HEK293 (cell line): ENCODE data around the gene TMEM135.

Experiments used
- CTCF ChIA-PET: fragments of 350-600 bp; formaldehyde crosslinking; extraction: SDS; loops from one replicate; lab custom pipeline; 2021; ENCODE audit warnings: antibody characterized with exemption; lab: Yijun Ruan, JAX
- POLR2A ChIA-PET: fragments of 300-600 bp; formaldehyde crosslinking; extraction: SDS; loops from one replicate; lab custom pipeline; 2020; ENCODE audit warnings: antibody characterized with exemption, inconsistent platforms; lab: Yijun Ruan, JAX
- H3K27ac ChIP-seq: fragments of 200-500 bp; sonication (Bioruptor generic); 2 replicates; pipeline ENCODE4 v1.5.1; 2014; ENCODE audit warnings: low read depth, low read length, control low read depth, inconsistent platforms; ENCODE audit errors: extremely low read depth
- H3K36me3 ChIP-seq, 2 experiments: fragments of 200-500 bp in 1 of 2; sonication (Bioruptor generic) in 1 of 2; 1 replicate in 1 of 2; 2 replicates in 1 of 2; pipeline ENCODE4 v1.5.1; 2014 to 2017; ENCODE audit warnings: inconsistent platforms in 2 of 2, low read length in 2 of 2; ENCODE audit not compliant: control insufficient read depth in 2 of 2, insufficient read depth in 1 of 2
- H3K4me1 ChIP-seq: fragments of 200-500 bp; sonication (Bioruptor generic); 2 replicates; pipeline ENCODE4 v1.5.1; 2014; ENCODE audit warnings: mild to moderate bottlenecking, low read length, inconsistent platforms; ENCODE audit not compliant: control insufficient read depth, insufficient read depth
- H3K4me3 ChIP-seq: 2 replicates; pipeline ENCODE4 v1.5.1; 2011; ENCODE audit warnings: low read depth, mild to moderate bottlenecking, control low read depth, low read length, moderate library complexity
- H3K9me3 ChIP-seq: fragments of 200-500 bp; sonication (Bioruptor generic); 2 replicates; pipeline ENCODE4 v1.5.1; 2014; ENCODE audit warnings: low read depth, low read length, inconsistent platforms; ENCODE audit not compliant: control insufficient read depth, insufficient read depth
- BCL11A ChIP-seq: fragments of 450-650 bp; formaldehyde crosslinking; IDR thresholded peaks from 2 replicates; pipeline ENCODE4 v1.5.1; 2016; ENCODE audit warnings: low read depth, missing biosample characterization, missing genetic modification characterization
- KLF9 ChIP-seq: fragments of 450-650 bp; formaldehyde crosslinking; IDR thresholded peaks from 2 replicates; pipeline ENCODE4 v1.5.1; 2016; ENCODE audit warnings: missing biosample characterization, missing genetic modification characterization, low read depth
- RBAK ChIP-seq: fragments of 450-650 bp; formaldehyde crosslinking; IDR thresholded peaks from 2 replicates; pipeline ENCODE4 v1.5.1; 2016; ENCODE audit warnings: missing biosample characterization, missing genetic modification characterization
- ZBTB11 ChIP-seq: fragments of 450-650 bp; formaldehyde crosslinking; conservative IDR thresholded peaks from 2 replicates; pipeline ENCODE4 v1.5.1; 2016; ENCODE audit warnings: low read depth, missing biosample characterization, missing genetic modification characterization
- ZEB2 ChIP-seq: fragments of 450-650 bp; formaldehyde crosslinking; IDR thresholded peaks from 2 replicates; pipeline ENCODE4 v1.5.1; 2016; ENCODE audit warnings: missing biosample characterization, missing genetic modification characterization
- ZNF121 ChIP-seq: fragments of 450-650 bp; formaldehyde crosslinking; IDR thresholded peaks from 2 replicates; pipeline ENCODE4 v1.5.1; 2016; ENCODE audit warnings: missing biosample characterization, missing genetic modification characterization
- ZNF341 ChIP-seq: fragments of 450-650 bp; formaldehyde crosslinking; IDR thresholded peaks from 2 replicates; pipeline ENCODE4; 2016; ENCODE audit warnings: low read depth, missing biosample characterization, missing genetic modification characterization
- ZNF398 ChIP-seq: fragments of 450-650 bp; formaldehyde crosslinking; IDR thresholded peaks from 2 replicates; pipeline ENCODE4 v1.5.1; 2017; ENCODE audit warnings: missing biosample characterization, missing genetic modification characterization
- ZNF426 ChIP-seq: fragments of 450-650 bp; formaldehyde crosslinking; IDR thresholded peaks from 2 replicates; pipeline ENCODE4 v1.5.1; 2017; ENCODE audit warnings: missing biosample characterization, missing genetic modification characterization, mild to moderate bottlenecking, inconsistent platforms, moderate library complexity
- ZNF596 ChIP-seq: fragments of 450-650 bp; IDR thresholded peaks from 2 replicates; pipeline ENCODE4 v1.5.0; 2018; ENCODE audit warnings: missing biosample characterization, mild to moderate bottlenecking, missing genetic modification characterization, moderate library complexity
- TF ChIP-seq, protein P1 (sequence below): fragments of 450-650 bp; formaldehyde crosslinking; conservative IDR thresholded peaks from 2 replicates; pipeline ENCODE4 v1.5.1; 2016; ENCODE audit warnings: low read depth, missing biosample characterization, missing genetic modification characterization

The TMEM135 gene

DNA sequence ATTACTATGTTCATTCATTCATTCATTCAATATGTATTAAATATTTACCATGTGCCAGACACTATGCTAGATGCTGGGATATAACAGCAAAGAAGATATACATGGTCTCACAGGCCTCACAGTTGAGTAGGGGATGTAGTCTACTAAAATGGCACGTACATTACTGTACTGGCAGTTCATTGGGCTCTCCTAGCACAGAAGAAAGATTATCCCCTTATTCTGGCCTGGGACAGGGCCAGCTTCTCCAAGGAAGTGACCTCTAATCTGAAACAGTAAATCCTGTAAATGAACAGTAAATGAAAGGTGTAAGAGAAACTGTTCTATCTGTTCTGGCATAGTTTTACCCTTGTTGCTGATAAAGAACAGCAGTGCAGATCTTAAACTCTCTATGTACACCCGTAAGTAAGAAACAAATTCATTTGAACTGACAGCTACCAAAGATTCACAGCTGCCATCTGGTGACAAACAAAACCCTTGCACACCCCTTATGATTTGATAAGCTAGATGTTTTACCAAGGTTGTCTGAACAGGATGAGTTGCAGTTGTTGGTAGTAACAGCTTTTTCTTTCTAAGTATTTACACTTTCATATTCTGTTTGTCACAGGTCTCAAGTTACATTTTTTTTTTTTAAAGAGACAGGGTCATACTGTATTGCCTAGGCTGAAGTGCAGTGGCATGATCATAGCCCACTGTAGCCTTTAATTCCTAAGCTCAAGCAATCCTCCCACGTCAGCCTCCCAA, 263.1 kb downstream of the TMEM135 start (continued):
- TF ChIP-seq, protein P1, sequence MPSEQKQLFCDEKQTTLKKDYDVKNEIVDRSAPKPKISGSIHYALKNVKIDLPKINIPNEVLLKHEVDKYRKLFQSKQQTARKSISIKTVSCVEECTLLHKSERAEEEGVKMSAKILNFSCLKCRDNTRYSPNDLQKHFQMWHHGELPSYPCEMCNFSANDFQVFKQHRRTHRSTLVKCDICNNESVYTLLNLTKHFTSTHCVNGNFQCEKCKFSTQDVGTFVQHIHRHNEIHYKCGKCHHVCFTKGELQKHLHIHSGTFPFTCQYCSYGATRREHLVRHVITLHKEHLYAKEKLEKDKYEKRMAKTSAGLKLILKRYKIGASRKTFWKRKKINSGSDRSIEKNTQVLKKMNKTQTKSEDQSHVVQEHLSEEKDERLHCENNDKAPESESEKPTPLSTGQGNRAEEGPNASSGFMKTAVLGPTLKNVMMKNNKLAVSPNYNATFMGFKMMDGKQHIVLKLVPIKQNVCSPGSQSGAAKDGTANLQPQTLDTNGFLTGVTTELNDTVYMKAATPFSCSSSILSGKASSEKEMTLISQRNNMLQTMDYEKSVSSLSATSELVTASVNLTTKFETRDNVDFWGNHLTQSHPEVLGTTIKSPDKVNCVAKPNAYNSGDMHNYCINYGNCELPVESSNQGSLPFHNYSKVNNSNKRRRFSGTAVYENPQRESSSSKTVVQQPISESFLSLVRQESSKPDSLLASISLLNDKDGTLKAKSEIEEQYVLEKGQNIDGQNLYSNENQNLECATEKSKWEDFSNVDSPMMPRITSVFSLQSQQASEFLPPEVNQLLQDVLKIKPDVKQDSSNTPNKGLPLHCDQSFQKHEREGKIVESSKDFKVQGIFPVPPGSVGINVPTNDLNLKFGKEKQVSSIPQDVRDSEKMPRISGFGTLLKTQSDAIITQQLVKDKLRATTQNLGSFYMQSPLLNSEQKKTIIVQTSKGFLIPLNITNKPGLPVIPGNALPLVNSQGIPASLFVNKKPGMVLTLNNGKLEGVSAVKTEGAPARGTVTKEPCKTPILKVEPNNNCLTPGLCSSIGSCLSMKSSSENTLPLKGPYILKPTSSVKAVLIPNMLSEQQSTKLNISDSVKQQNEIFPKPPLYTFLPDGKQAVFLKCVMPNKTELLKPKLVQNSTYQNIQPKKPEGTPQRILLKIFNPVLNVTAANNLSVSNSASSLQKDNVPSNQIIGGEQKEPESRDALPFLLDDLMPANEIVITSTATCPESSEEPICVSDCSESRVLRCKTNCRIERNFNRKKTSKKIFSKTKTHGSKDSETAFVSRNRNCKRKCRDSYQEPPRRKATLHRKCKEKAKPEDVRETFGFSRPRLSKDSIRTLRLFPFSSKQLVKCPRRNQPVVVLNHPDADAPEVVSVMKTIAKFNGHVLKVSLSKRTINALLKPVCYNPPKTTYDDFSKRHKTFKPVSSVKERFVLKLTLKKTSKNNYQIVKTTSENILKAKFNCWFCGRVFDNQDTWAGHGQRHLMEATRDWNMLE (tag by site-specific recombination), result no peak
- no peak for TF ChIP-seq ZNF341 (tag by site-specific recombination)
- TF ChIP-seq ZBTB11 (tag by site-specific recombination), result no peak
- no peak for TF ChIP-seq ZNF596 (tag by site-specific recombination)
- TF ChIP-seq RBAK, result no peak
- TF ChIP-seq ZNF426 (tag by site-specific recombination), result no peak
- TF ChIP-seq ZNF121 (tag by site-specific recombination), result no peak
- no peak for TF ChIP-seq KLF9 (tag by site-specific recombination)
- TF ChIP-seq BCL11A (tag by site-specific recombination), result no peak

DNA sequence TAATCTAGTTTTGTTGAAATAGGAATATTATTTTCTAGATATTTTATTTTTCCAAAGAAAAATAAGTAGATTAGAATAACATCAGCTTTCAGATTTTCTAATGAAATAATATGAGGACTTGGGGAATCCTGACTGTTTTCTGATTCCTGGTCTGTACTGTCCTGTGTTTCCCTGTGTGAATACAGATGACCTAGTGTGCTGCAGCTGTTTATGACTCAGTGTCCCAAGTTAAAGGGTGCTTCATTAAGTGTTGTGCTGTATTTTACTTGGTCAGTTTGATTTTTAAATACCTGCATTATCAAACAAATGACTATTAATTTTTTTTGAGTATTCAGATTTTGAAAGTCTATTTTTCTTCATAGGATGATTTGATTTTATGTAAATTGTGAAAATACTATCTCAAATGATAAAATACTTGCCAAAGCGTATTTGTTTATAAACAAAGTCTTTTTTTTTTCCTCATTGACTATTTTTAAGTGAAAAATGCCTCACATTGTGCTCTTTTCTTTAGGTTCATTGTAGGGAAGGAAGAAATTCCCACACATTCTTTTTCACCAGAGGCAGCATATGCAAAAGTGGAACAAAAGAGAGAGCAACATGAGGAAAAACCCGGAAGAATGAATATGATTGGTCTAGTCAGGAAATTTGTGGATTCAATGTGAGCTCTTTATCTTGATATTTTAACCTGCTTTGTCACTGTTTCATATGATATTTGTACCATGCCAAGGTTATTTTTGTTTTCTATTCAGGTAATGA, 264.2 kb downstream of the TMEM135 start:
- Histone ChIP-seq H3K4me3 (no peak overlapping the region), H3K9me3 (no peaks in the 10 kb centered on the region), H3K36me3 (no peaks in the 10 kb centered on the region), H3K4me1 (no peaks in the 10 kb centered on the region), H3K27ac (no peak overlapping the region)
- ChIA-PET POLR2A (no interaction called here), CTCF (interaction anchor here (0.6 to 1.1 kb wide), 3 partner anchors 204 to 1373 kb away, joined by 3 to 4 read pairs (median 3); no protein-coding TSS in a partner anchor)
- TF ChIP-seq ZEB2 (tag by site-specific recombination), result no peak
- no peak for TF ChIP-seq ZNF398 (tag by site-specific recombination)
